ENCODE data around the gene KNSTRN.

Gene KNSTRN, protein sequence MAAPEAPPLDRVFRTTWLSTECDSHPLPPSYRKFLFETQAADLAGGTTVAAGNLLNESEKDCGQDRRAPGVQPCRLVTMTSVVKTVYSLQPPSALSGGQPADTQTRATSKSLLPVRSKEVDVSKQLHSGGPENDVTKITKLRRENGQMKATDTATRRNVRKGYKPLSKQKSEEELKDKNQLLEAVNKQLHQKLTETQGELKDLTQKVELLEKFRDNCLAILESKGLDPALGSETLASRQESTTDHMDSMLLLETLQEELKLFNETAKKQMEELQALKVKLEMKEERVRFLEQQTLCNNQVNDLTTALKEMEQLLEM

GRCh38 chr15:40382580-40383456, at the start of gene KNSTRN:
Gene KNSTRN, plus strand, starts transcription at chr15:40382721. Its CDS starts 115 bp downstream, at chr15:40382836.
- peak; percentile 94 for DNase-seq

DNA sequence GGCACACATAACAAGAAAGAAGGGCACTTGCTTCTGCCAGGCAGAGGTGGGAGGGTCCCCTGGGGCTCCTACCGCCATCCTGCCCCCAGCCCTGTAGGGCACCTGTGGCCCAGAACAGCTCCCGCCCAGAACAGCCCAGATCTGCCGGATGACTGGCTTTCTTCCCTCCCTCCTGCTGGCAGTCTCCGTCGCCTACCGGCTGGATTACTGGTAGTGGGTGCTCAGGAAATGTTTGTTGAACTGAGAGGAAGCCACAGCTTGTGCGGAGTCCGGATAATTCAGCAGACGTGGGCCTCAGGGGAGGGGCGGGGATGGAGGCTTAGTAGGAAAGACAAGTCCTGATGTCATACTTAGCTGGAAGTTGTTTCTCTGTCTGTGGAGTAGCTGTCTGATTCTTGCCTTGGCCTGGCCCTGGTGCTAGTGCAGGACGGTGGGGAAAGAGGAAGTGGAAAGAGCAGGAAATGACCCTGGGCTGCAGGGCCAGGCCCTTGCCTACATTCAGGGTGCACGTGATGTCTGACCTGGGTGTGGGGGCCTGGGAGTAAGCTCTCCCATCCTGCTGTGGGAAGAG, 48.5 kb upstream of the KNSTRN start:
- DNase-seq: no peak

DNA sequence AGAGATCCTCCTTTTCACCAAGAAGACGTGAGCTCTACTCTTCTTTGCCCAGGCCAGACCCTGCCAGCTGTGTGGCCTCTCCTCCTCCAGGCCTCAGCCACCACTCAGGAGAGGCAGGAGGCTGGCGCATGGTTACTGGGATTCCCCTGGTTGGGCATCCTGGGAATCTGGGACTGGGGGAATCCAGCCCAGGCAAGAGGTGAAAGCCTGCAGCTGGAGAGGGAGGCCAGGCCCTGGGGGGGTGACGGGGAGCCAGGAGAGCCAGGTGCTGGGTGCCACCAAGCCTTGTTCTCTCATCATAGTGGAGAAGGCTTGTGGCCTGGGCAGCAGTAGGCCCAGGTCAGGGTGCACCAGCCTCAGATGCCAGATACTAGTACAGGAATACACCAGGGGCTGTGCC, 48.0 kb upstream of the KNSTRN start:
- no peak for DNase-seq

GRCh38 chr15:40334941-40335795, 47.4 kb upstream of the KNSTRN start:
- no peak for DNase-seq

- DNase-seq: no peak
Measured at GRCh38 chr15:40335938-40336743, 46.4 kb upstream of the KNSTRN start.

DNA sequence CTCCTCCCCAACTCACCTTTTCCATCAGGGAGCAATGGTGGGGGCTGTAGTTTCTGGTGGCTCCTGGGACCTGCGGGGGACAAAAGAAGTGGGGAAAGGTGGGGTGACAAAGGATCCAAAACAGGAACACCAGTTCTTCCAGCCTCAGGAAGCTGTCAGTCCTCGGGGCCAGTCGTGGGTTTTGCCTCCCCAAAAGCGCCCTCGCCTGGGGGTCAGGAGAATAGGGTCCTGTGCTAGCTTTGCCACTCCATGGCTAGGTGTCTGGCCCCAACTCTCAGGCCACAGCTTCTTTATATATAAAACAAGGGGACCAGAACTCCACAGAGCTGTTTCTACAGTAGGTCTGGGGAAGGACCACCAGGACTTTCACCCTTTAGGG, 45.8 kb upstream of the KNSTRN start:
- DNase-seq: no peak

- no peak for DNase-seq
Measured at GRCh38 chr15:40337597-40337996, 44.9 kb upstream of the KNSTRN start.

DNA sequence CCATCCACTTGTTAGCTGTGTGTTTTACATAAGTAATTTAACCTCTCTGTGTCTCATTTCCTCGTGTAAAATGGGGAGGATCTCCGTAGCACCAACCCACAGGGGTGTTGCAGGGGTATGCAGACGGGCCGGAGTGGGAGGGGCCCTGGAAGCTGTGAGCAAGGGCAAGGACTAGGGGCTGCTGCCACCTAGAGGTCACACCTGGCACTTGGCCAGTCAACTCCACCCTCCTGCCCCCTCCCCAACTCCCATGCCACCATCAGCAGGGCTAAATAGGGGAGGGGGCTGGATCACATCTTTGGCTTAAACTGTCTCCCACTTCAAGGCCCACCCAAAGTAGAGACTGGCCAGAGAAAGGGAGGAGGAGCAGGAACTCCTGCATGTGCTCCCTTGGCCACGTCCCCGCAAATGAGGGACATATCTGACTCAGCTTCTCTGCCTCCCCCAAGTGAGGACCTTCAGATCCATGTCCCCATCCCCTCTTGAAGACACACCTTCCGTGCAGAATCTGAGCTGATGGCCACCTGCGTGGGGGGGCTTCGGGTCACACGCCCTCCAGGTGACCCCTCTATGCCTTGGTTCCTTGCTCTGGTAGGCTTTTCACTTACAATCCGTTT, 44.4 kb upstream of the KNSTRN start:
- DNase-seq: peak; percentile 86

GRCh38 chr15:40338921-40339620, 43.5 kb upstream of the KNSTRN start:
- DNase-seq: no peak

GRCh38 chr15:40339621-40339945, 42.9 kb upstream of the KNSTRN start:
- DNase-seq: no peak

DNA sequence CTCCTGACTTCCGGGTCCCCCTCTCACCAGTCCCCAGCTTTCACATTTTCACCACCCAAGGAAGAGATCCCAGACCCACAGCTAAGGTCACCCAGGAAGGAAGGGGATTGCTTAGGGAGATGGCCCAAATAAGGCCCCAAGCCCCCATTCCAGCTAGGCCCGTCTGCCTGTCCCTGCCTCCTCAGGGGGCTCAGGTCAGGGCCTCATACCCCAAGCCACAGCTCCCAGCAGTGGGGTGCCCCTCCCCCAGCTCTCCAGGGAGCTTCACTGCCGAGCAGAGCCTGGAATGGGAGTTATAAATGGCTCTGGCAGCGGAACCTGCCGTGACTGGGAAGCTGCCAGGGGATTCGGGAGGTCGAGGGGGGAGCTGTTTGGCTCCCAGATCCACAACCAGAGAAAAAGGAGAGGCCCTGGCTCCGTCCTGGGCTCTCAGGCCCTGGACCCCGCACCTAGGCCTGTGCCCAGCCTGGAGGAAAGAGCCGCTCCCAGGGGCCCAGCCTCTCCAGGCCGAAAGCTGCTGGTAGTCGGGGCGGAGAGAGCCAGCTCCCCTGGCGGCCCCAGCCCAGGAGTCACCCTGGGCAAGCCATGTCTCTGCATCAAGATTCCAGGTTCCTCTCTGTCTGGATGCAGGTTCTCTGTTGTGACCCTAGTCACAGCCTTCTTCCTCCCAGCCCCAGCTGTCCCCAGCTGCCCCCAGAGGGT, 42.3 kb upstream of the KNSTRN start:
- DNase-seq: no peak

GRCh38 chr15:40340740-40341400, 41.7 kb upstream of the KNSTRN start, which contains the start of gene CCDC9B:
Gene CCDC9B, minus strand, starts transcription at chr15:40340939. Its CDS starts 120 bp downstream, at chr15:40340819.
- DNase-seq: no peak

DNA sequence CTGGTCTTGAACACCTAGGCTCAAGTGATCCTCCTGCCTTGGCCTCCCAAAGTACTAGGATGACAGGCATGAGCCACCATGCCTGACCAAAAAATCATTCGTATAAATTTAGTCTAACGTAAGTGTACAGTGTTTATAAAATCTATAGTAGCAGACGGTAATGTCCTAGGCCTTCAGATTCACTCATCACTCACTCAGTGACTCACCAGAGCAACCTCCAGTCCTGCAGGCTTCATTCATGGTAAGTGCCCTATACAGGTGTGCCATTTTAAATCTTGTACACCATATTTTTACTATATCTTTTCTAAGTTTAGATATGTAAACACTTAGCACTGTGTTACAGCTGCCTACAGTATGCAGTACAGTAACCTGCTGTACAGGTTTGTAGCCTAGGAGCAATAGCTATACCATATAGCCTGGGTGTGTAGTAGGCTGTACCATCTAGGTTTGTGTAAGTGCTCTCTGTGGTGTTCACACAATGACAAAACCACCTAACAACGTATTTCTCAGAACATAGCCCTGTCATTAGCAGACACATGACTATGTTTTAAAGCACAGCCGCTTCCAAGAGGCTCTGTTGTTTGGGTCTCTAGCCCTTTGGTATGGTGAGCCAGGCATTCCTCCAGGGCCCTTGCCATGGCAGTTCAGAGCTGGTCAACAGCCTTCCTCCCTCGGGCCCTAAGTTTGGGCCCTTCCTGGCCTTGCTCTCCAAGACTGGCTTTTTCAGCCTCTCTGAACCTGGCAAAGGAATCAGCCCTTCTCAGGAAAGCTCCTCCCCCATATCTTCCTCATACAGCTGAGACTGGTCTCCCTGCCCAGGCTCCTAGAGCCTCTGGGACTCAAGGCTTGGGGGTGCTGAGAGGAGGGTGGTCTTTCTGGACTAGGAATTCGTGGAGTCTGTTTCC, 39.9 kb upstream of the KNSTRN start:
- no peak for DNase-seq

DNA sequence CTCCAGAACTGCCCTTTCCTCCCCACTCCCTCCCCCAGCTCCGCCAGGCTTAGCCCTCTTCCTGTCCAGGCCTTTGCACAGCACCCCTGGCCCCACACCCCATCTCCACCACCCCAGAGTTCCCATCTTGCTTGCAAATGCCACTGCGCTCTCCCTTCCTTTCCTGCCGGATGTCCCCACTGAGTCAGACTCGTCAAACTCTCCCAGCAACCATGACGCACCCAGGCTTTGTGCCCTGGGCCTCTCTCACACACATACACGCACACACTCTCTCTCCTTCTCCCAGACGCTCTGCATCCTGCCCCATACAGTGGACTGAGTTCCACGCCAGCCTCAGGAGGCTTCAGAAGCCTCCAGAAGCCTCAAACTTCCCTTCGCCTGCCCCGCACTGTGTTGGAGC, 39.0 kb upstream of the KNSTRN start:
- no peak for DNase-seq

DNA sequence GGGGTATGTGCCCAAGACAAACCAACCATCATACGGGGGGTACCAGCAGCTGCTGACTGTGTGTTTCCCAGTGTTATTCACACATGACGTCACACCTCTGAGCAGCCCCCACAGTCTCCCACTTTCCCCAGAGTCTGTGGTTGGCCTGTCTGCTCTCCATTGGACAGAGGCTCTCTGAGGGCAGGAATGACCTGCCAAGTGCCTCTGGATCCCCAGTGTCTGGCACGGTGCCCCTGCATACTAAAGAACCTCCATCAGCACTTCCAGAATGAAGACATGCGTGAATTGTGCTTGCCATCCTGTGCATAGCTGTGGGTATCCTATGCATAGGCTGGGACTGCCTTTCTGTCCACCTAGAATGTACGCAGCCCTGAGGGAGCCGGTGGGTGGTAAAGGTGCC, 38.3 kb upstream of the KNSTRN start:
- no peak for DNase-seq

DNA sequence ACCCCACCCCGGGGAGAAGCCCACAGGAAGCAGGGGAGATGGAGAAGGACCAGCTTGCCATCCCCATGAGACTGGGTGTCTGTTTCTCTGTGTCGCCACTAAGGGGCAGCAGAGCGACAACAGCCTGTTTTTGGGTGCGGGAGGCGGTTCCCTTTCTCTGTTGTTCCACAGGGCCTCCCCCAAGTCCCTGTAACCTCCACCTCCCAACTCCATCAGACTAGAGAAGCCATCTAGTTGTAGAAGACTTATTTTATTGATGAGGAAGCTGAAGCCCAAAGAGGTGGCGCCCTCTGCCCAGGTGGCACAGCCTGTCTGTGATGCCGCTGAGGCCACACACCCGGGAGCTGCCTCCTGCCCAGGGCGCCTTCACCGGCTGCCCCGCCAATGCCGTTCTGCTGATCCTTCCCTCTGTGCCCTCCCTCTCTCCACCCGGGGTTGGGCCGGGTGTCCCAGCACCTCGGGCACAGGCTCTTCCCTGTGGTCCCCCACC, 37.8 kb upstream of the KNSTRN start:
- peak; percentile 84 for DNase-seq

DNA sequence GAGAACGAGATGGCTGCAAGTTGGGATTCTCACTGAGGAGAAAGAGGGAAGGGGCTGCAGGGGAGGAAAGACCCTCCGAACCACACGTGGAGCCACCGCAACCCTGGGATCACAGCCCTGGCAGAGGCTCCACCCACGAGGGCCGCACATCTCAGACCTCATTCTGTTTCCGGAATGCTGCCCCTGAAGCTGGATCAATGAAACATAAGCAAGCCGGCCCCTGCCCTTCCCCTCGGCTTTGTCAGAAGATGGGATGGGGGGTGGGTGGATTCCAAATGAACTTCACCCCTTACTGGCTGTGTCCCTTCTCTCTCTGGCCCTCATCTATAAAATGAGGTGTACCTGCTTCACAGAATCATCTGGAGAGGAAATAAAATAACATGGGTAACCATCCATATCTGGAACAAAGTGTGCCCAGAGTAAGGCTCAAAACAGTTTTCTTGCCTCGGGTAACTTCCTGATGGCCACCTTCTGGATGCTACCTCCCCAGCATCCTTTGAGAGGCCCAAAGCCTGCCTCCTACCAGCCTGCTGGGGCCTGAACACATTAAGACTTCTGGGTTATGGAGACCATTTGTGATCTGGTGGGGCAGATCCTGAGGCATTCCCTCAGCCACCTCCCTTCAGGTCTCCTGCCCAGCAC, 37.2 kb upstream of the KNSTRN start:
- no peak for DNase-seq
